Thymus (tissue), 11 donors: ENCODE results near the gene KAZN. TPM values are rescaled to one million over a fixed set of nuclear protein-coding genes. Genes with fewer than 3 reads are reported as not detected.

Source experiments
- DNase-seq, 9 donors: peaks; one replicate each; pipeline ENCODE4 v3.0.0-alpha.2; 2013; ENCODE audit warnings: low spot score in 9 of 9, low read depth in 6 of 9, missing footprints in 1 of 9
- H3K27ac ChIP-seq, 2 donors: one replicate each; pipeline ENCODE4 v1.5.1; 2013; ENCODE audit warnings: control low read depth in 1 of 2, low read depth in 1 of 2, low read length in 1 of 2, mild to moderate bottlenecking in 1 of 2, moderate library complexity in 1 of 2
- H3K27me3 ChIP-seq, 2 donors: one replicate each; pipeline ENCODE4 v1.5.1; 2013; ENCODE audit warnings: low read length in 1 of 2; ENCODE audit not compliant: control insufficient read depth in 2 of 2, insufficient read depth in 1 of 2
- H3K36me3 ChIP-seq, 2 donors: one replicate each; pipeline ENCODE4 v1.5.1; 2013; ENCODE audit warnings: low read length in 1 of 2, mild to moderate bottlenecking in 1 of 2, moderate library complexity in 1 of 2; ENCODE audit not compliant: control insufficient read depth in 2 of 2, insufficient read depth in 2 of 2
- H3K4me1 ChIP-seq, 2 donors: one replicate each; pipeline ENCODE4 v1.5.1; 2013; ENCODE audit warnings: low read length in 2 of 2; ENCODE audit not compliant: control insufficient read depth in 2 of 2, insufficient read depth in 2 of 2
- H3K4me3 ChIP-seq, 2 donors: one replicate each; pipeline ENCODE4 v1.5.1; 2013; ENCODE audit warnings: low read length in 2 of 2, control low read depth in 1 of 2, mild to moderate bottlenecking in 1 of 2
- H3K9me3 ChIP-seq, 2 donors: one replicate each; pipeline ENCODE4 v1.5.1; 2013; ENCODE audit warnings: low read length in 1 of 2, mild to moderate bottlenecking in 1 of 2; ENCODE audit not compliant: control insufficient read depth in 2 of 2, insufficient read depth in 1 of 2
- WGBS: extraction: QIAGEN DNeasy Blood & Tissue Kit; methylation state at CpG from one replicate; pipeline ENCODE4 v1.1.7; 2013; 5-methylcytosine and 5-hydroxymethylcytosine counted together
- polyA plus RNA-seq: library from polyadenylated mRNA; stranded (reverse); fragments of 200-250 nt; gene quantifications from one replicate; pipeline ENCODE4 v1.2.3, GENCODE V29; 2013
- total RNA-seq: library from RNA; stranded (reverse); fragments of 120-200 nt; gene quantifications from one replicate; pipeline ENCODE4 v1.2.4, GENCODE V29; 2013
- donor health status: healthy.

Gene KAZN
- total and polyA plus RNA-seq, 2 donors = 1.3 to 5.7 TPM

DNA sequence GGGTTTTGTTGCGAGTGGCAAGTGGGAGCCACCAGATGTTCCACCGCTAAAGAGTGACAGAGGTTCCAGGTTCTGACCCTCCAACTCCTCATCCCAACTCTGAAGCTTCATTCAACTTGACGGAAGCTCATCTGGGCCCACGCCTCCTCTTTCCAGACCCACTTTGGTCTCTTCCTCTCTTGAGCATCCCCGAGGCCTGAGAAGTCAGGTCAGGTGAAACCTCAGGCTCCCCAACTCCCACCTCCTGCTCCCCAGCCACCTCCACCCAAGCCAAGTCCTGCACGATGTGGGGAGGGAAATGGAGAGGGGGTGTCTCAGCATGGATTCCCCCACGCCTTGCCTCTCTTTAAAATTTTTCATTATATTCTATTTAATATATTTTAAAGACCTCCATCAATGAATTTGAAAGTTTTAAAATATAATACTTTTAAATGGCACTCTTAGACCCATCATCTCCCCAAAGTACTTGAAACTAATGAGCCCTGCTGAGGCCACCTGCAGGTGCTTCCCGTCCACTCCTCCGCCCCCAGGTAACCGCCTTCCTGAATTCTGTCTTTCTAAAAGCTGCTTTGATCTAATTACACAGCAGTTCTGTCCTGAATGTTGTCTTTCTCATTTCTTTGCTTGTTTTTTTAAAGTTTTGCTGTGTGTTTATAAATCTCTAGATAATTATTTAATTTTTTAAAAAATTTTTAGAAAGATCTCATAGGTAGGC lies 238.1 kb downstream of the KAZN start:
- peaks cover 1 to 8% of the 10 kb centered on the region in 2 donors for H3K9me3 ChIP-seq
- peak overlapping the region in 1 of 2 donors; percentile 57 for H3K27ac ChIP-seq
- 43% methylated on average over 10 of the region's 10 CpGs for WGBS
- peaks cover 0 to 10% of the 10 kb centered on the region in 2 donors for H3K4me1 ChIP-seq
- H3K27me3 ChIP-seq = no peaks in the 10 kb centered on the region
- H3K4me3 ChIP-seq = no peak overlapping the region
- no peaks in the 10 kb centered on the region for H3K36me3 ChIP-seq
- peak in 1 of 9 donors; percentile 31 for DNase-seq

DNA sequence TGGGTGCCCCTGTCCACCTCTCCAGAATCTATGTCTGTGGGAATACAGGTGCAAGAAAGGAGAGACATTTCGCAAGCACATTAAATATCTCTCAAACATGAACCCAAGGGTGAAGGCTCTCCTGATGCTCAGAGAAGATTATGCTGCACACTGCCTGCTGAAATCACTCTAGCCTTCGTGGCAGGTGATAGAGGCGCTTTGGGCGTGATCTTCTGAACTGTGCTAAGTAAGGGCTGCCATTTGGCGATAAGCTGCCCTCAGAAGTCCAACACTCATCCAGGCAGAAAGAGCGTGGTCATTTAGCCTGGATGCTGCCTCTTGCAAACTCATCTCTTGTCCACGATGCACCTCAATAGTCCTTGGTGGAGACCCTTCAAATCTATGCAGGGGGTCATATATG lies 241.9 kb downstream of the KAZN start:
- no peaks in the 10 kb centered on the region for H3K27me3 ChIP-seq
- no peak overlapping the region for H3K27ac ChIP-seq
- H3K36me3 ChIP-seq = no peaks in the 10 kb centered on the region
- H3K4me1 ChIP-seq = peaks cover 0 to 10% of the 10 kb centered on the region in 2 donors
- peaks cover 3 to 17% of the 10 kb centered on the region in 2 donors for H3K9me3 ChIP-seq
- no peak overlapping the region for H3K4me3 ChIP-seq
- DNase-seq = no peak
- WGBS = 90% methylated on average over 7 of the region's 7 CpGs

DNA sequence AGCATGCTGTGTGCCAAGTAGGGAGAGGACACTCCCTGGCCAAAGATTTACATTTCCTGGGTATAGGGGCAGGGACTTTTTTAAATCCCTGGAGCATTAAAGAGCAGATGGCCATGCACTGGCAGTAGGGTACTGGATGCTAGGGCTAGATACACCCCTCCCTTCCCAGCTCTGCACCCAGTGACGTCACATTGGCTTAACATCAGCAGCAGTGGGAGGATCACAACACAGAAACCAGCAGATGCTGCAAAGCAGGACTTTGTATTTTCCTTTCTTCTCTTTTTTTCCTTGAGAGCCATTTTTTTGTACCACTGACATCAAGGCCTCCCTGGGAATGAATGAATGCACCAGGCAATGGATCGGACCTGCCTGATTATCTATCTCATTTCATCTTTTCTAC lies 243.0 kb downstream of the KAZN start:
- no peak for DNase-seq

DNA sequence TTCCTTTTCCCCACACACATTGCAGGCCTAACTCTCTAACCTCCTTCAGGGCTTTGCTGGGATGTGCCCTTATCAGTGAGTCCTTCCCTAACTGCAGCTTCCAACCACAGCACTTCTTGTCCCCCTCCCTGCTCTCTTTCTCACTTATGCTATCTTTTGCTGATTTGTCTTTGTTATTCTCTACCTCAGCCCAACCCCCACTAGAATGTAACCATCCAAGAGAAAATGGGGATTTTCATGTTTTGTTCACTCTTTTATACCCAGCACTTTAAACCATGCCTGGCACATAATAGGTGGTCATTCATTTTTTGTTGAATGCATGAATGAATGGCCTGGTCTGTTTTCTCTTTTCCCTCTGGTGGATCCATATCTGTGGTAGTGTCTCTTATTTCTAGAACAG lies 243.5 kb downstream of the KAZN start:
- no peak overlapping the region for H3K4me3 ChIP-seq
- no peaks in the 10 kb centered on the region for H3K36me3 ChIP-seq
- peaks cover 3 to 17% of the 10 kb centered on the region in 2 donors for H3K9me3 ChIP-seq
- H3K4me1 ChIP-seq = no peaks in the 10 kb centered on the region
- no peak for DNase-seq
- H3K27ac ChIP-seq = no peak overlapping the region
- H3K27me3 ChIP-seq = no peaks in the 10 kb centered on the region

More for the DNA sequence above, 243.0 kb downstream of the KAZN start:
- Histone ChIP-seq H3K36me3 (no peaks in the 10 kb centered on the region), H3K4me3 (no peak overlapping the region), H3K27ac (no peak overlapping the region), H3K27me3 (no peaks in the 10 kb centered on the region), H3K4me1 (peaks cover 0 to 4% of the 10 kb centered on the region in 2 donors), H3K9me3 (peaks cover 3 to 17% of the 10 kb centered on the region in 2 donors)
- 97% methylated on average over 2 of the region's 2 CpGs for WGBS

DNA sequence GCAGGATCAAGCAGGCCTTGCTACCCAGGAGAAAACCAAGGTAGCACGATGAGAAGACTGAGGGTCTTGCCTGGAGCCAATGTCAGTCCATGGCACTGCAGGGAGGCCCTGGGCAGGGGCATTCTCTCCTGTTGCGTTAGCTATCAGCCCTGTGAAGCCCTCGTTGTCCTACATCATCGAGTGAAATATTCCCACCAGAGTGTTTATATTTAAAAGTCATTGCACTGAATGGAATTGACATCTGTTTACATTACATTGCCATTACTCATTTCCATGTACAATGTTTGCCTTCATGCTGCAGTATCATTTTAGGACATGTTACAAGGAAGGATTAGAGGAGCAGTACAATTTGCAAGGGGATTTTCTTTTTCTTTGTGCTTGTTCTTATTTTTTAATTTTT lies 243.9 kb downstream of the KAZN start:
- WGBS = 96% methylated on average over 4 of the region's 4 CpGs
- no peak for DNase-seq

DNA sequence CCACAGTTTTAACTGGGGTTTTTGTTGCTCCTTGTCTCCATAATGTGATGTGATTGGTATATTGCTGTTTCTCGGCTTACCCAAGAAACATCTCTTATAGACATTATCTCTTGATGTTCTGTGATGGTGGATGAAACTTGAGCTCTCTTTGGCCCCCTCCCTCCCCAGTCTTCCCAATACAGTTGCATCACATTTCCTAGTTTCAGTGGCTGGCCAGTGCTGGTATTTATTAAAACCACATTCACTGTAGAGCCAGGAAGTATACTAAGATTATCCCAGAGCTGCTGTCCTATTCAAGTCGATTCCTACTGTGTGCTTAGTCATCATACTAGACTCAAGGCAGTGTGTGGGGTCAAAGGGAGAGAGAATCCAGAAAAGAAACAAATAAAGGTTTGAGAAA lies 244.4 kb downstream of the KAZN start:
- Histone ChIP-seq H3K4me1 (no peaks in the 10 kb centered on the region), H3K27me3 (no peaks in the 10 kb centered on the region), H3K4me3 (no peak overlapping the region), H3K27ac (no peak overlapping the region), H3K36me3 (no peaks in the 10 kb centered on the region), H3K9me3 (peaks cover 3 to 17% of the 10 kb centered on the region in 2 donors)
- no peak for DNase-seq
- WGBS = 88% methylated on average over 2 of the region's 2 CpGs

More for the DNA sequence above, 243.9 kb downstream of the KAZN start:
- no peak overlapping the region for H3K4me3 ChIP-seq
- peaks cover 3 to 17% of the 10 kb centered on the region in 2 donors for H3K9me3 ChIP-seq
- H3K27me3 ChIP-seq = no peaks in the 10 kb centered on the region
- H3K36me3 ChIP-seq = no peaks in the 10 kb centered on the region
- no peaks in the 10 kb centered on the region for H3K4me1 ChIP-seq
- H3K27ac ChIP-seq = no peak overlapping the region

DNA sequence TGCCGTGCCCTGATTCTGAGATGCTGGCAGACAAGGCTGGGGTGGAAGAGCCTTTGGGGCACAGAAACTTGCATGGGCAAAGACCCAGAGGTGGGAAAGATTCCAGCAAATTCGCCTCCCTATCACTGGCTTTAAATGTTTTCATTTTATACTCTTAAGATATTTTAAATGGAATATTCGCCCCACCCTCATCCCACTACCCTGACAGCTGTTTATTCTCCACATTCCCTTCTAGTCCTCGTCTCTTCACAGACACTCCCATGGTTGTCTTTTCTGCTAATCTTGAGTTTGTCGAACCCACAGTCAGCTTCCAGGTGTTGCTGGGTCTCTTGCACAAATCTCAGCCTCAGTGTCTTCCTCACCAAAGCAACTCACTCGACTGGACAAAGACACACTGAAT lies 245.0 kb downstream of the KAZN start:
- Histone ChIP-seq H3K9me3 (peaks cover 3 to 17% of the 10 kb centered on the region in 2 donors), H3K4me3 (no peak overlapping the region), H3K4me1 (no peaks in the 10 kb centered on the region), H3K27me3 (no peaks in the 10 kb centered on the region), H3K36me3 (no peaks in the 10 kb centered on the region), H3K27ac (no peak overlapping the region)
- 95% methylated on average over 6 of the region's 6 CpGs for WGBS
- no peak for DNase-seq

DNA sequence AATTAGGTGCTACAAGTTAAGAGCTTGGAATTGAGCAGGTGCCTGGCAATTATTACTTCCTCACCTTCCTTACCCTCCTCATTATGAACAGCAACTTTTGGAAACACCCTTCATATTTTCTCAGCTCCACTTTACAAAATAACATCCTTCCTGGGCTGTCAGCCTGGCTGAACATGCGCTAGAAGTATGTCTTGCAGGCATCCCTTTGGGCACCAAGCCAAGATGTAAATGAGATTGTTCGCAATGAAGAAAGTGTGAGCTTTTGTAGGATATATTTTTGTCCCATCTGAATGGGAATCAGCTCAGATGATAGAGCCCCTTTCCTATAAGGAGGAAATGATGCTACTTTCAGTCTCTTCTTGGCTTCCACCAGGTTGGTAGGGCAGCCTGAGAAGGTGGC lies 245.9 kb downstream of the KAZN start:
- no peaks in the 10 kb centered on the region for H3K4me1 ChIP-seq

DNA sequence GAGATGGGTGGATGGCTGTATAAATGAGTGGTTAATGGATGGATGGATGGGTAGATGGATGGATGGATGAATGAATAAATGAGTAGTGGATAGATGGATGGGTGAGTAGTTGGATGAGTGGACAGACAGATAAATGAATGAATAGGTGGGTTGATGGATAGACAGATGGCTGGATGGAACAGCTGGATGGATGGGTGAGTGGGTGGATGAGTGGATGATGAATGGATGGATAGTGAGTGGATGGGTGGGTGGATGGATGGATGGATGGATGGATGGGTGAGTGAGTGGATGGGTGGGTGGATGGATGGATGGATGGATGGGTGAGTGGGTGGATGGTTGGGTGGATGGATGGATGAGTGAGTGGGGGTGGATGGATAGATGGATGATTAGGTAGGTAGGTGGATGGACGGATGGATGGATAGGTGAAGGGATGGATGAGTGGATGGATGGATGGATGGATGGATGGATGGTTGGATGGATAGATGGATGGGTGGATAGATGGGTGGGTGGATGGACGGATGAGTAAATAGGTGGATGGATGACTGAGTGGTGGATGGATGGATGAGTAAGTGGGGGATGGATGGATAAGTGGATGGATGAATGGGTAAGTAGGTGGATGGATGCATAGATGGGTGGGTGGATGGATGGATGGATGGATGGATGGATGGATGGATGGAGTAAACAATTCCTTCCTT lies 246.6 kb downstream of the KAZN start:
- DNase-seq = no peak
- Histone ChIP-seq H3K4me1 (no peaks in the 10 kb centered on the region), H3K36me3 (no peaks in the 10 kb centered on the region), H3K27ac (no peak overlapping the region), H3K9me3 (peaks cover 3 to 17% of the 10 kb centered on the region in 2 donors), H3K27me3 (no peaks in the 10 kb centered on the region), H3K4me3 (no peak overlapping the region)
- 92% methylated on average over 2 of the region's 2 CpGs for WGBS

More for the DNA sequence above, 245.9 kb downstream of the KAZN start:
- Histone ChIP-seq H3K4me3 (no peak overlapping the region), H3K27me3 (no peaks in the 10 kb centered on the region), H3K27ac (no peak overlapping the region), H3K9me3 (peaks cover 3 to 17% of the 10 kb centered on the region in 2 donors), H3K36me3 (no peaks in the 10 kb centered on the region)
- WGBS = 57% methylated on average over 2 of the region's 2 CpGs
- DNase-seq = no peak
